NCI-H82 (cell line): Measurements from ENCODE around the gene PUS10.
"Not testable (repeated sequence)": the region's sequence is repeated elsewhere in the genome, so short reads cannot be mapped to it uniquely, and the experiment has no call there.

Experiments
- DNase-seq: peaks from one replicate; lab custom pipeline; 2025; lab: John Stamatoyannopoulos, UW

The PUS10 gene

GRCh38 chr2:61012303-61012702 is 5.8 kb downstream of the PUS10 start:
- not testable (repeated sequence) for DNase-seq

- DNase-seq, result no peak
Observed at GRCh38 chr2:61011678-61012077, 6.4 kb downstream of the PUS10 start.

GRCh38 chr2:61009355-61009754 is 8.7 kb downstream of the PUS10 start:
- no peak for DNase-seq

GRCh38 chr2:61006486-61007105 is 11.5 kb downstream of the PUS10 start:
- no peak for DNase-seq

GRCh38 chr2:61005736-61006135 is 12.3 kb downstream of the PUS10 start:
- no peak for DNase-seq

- DNase-seq, result peak; percentile 75
Observed at GRCh38 chr2:60998628-60999545, 19.2 kb downstream of the PUS10 start.

GRCh38 chr2:60994131-60994530 is 23.9 kb downstream of the PUS10 start:
- no peak for DNase-seq

- DNase-seq, result no peak
Observed at GRCh38 chr2:60992985-60993392, 25.1 kb downstream of the PUS10 start.

GRCh38 chr2:60991644-60992043 is 26.4 kb downstream of the PUS10 start:
- no peak for DNase-seq

GRCh38 chr2:60989259-60989658 is 28.8 kb downstream of the PUS10 start:
- DNase-seq, result no peak

- DNase-seq, result not testable (repeated sequence)
Observed at GRCh38 chr2:60987656-60988055, 30.4 kb downstream of the PUS10 start.

GRCh38 chr2:60987041-60987440 is 31.0 kb downstream of the PUS10 start:
- DNase-seq, result no peak

- no peak for DNase-seq
Observed at GRCh38 chr2:60984720-60985119, 33.3 kb downstream of the PUS10 start.

- not testable (repeated sequence) for DNase-seq
Observed at GRCh38 chr2:60982066-60982465, 36.0 kb downstream of the PUS10 start.

- DNase-seq, result no peak
Observed at GRCh38 chr2:60980071-60980815, 37.8 kb downstream of the PUS10 start.

GRCh38 chr2:60979231-60979630 is 38.8 kb downstream of the PUS10 start:
- DNase-seq, result no peak

- DNase-seq, result no peak
Observed at GRCh38 chr2:60977562-60977895, 40.5 kb downstream of the PUS10 start.

- no peak for DNase-seq
Observed at GRCh38 chr2:60976875-60977561, 41.0 kb downstream of the PUS10 start.

- DNase-seq, result peak; percentile 66
Observed at GRCh38 chr2:60976256-60976850, 41.7 kb downstream of the PUS10 start.

GRCh38 chr2:60974652-60975051 is 43.4 kb downstream of the PUS10 start:
- no peak for DNase-seq

- DNase-seq, result no peak
Observed at GRCh38 chr2:60973705-60974104, 44.4 kb downstream of the PUS10 start.
